ENCODE data around the gene SSR1.

DNA sequence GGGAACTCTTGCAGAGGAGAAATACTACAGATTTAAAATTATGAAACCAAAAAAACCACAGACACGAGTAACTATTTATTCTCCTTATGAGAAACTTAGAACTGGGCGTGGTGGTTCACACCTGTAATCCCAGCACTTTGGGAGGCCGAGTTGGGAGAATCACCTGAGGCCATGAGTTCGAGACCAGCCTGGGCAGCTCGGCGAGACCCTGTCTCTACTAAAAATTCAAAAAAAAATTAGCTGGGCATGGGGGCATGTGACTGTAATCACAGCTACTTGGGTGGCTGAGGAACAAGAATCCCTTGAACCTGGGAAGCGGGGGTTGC lies 36.8 kb downstream of the SSR1 start:
- TF ChIP-seq, protein P1, sequence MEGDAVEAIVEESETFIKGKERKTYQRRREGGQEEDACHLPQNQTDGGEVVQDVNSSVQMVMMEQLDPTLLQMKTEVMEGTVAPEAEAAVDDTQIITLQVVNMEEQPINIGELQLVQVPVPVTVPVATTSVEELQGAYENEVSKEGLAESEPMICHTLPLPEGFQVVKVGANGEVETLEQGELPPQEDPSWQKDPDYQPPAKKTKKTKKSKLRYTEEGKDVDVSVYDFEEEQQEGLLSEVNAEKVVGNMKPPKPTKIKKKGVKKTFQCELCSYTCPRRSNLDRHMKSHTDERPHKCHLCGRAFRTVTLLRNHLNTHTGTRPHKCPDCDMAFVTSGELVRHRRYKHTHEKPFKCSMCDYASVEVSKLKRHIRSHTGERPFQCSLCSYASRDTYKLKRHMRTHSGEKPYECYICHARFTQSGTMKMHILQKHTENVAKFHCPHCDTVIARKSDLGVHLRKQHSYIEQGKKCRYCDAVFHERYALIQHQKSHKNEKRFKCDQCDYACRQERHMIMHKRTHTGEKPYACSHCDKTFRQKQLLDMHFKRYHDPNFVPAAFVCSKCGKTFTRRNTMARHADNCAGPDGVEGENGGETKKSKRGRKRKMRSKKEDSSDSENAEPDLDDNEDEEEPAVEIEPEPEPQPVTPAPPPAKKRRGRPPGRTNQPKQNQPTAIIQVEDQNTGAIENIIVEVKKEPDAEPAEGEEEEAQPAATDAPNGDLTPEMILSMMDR (conservative IDR thresholded peaks at IDR 0.05 in 1 of 2, IDR thresholded peaks at IDR 0.05 in 1 of 2; ENCODE audit: extremely low read depth in 1 of 2, insufficient read depth in 1 of 2, low read depth in 1 of 2, low read length in 2 of 2) = no peak
- no peak for TF ChIP-seq EZH2 (IDR thresholded peaks at IDR 0.05; ENCODE audit: borderline replicate concordance, low read length)

Measured in mammary epithelial cell (primary cell).